K562 (cell line): ENCODE measurements around the gene MRPL48. TPM values are rescaled to one million over a fixed set of nuclear protein-coding genes. Genes with fewer than 3 reads are reported as not detected.

Experiments used
- ATAC-seq: fragments of 200-7000 bp; cut with Tn5 transposase; 3 replicates; pipeline ENCODE4 v1.9.1; 2020; ENCODE audit warnings: moderate library complexity
- BruUV-seq: library from RNA; stranded (reverse); fragments of 400-500 nt; replicated peaks from 2 replicates; lab custom pipeline; 2021; lab: Mats Ljungman, UMichigan
- CTCF ChIA-PET: fragments of 300-600 bp; formaldehyde crosslinking; extraction: SDS; loops from one replicate; lab custom pipeline; 2021; ENCODE audit warnings: low intra/inter-chr PET ratio; lab: Yijun Ruan, JAX
- POLR2A ChIA-PET: fragments of 300-600, 350-650 bp; sonication (Branson Sonifier 250); formaldehyde crosslinking; extraction: SDS; loops from one replicate; lab custom pipeline; 2021; ENCODE audit warnings: antibody characterized with exemption, inconsistent platforms; lab: Yijun Ruan, JAX
- DNase-seq, 4 experiments: peaks; one replicate each; pipeline versions ENCODE4 v3.0.0 to v3.0.0-alpha.2; 2011 to 2018; ENCODE audit warnings: low spot score in 3 of 4, mixed read lengths in 3 of 4; ENCODE audit errors: extremely low read depth in 1 of 4
- FAIRE-seq: peaks from 2 replicates; lab custom pipeline; 2011; peaks lifted over from hg19 to GRCh38; lab: Jason Lieb, UNC
- H2AFZ ChIP-seq: 2 replicates; pipeline ENCODE4 v1.6.0; 2011; ENCODE audit warnings: low read depth, low read length, control low read depth, inconsistent platforms
- H3K27ac ChIP-seq: fragments of 200-600 bp; 3 replicates; pipeline ENCODE4 v1.8.0; 2011; ENCODE audit warnings: low read depth, mild to moderate bottlenecking, control low read depth, inconsistent platforms, low read length, moderate library complexity, mixed read lengths; ENCODE audit errors: extremely low read depth
- H3K27me3 ChIP-seq, 2 experiments: fragments of 300-600 bp in 1 of 2; 2 replicates in 1 of 2; 3 replicates in 1 of 2; pipeline versions ENCODE4 v1.6.0 to v1.8.0; 2011; ENCODE audit warnings: inconsistent platforms in 2 of 2, low read length in 2 of 2, mild to moderate bottlenecking in 1 of 2, mixed read lengths in 1 of 2, moderate library complexity in 1 of 2; ENCODE audit not compliant: control insufficient read depth in 2 of 2, insufficient read depth in 2 of 2
- H3K36me3 ChIP-seq: fragments of 300-600 bp; 3 replicates; pipeline ENCODE4 v1.8.0; 2011; ENCODE audit warnings: mild to moderate bottlenecking, low read length, inconsistent platforms; ENCODE audit not compliant: control insufficient read depth, insufficient read depth
- H3K4me1 ChIP-seq, 2 experiments: fragments of 200-600 bp in 1 of 2; replicated peaks in 1 of 2; 2 replicates in 1 of 2; 3 replicates in 1 of 2; pipeline versions ENCODE4 v1.5.1 to v1.8.0; 2011; ENCODE audit warnings: inconsistent platforms in 2 of 2, low read length in 2 of 2, mild to moderate bottlenecking in 1 of 2, mixed read lengths in 1 of 2, moderate library complexity in 1 of 2; ENCODE audit not compliant: control insufficient read depth in 2 of 2, insufficient read depth in 2 of 2
- H3K4me2 ChIP-seq: 2 replicates; pipeline ENCODE4 v1.6.1; 2011; ENCODE audit warnings: low read length, control low read depth, inconsistent platforms, mixed read lengths; ENCODE audit not compliant: insufficient read depth
- H3K4me3 ChIP-seq: fragments of 200-600 bp; sonication (generic), shearing (Covaris generic); 2 replicates; pipeline ENCODE4 v1.5.1; 2016; ENCODE audit warnings: control low read depth, inconsistent platforms
- H3K79me2 ChIP-seq: fragments of 200-600 bp; 3 replicates; pipeline ENCODE4 v1.8.0; 2011; ENCODE audit warnings: low read length, inconsistent platforms; ENCODE audit not compliant: control insufficient read depth, insufficient read depth
- H3K9ac ChIP-seq, 2 experiments: 2 replicates each; pipeline versions ENCODE4 v1.6.0 to v1.6.1; 2011; ENCODE audit warnings: low read depth in 2 of 2, low read length in 2 of 2, control low read depth in 1 of 2, inconsistent platforms in 1 of 2, mild to moderate bottlenecking in 1 of 2, mixed read lengths in 1 of 2; ENCODE audit not compliant: insufficient read depth in 1 of 2
- H3K9me1 ChIP-seq: one replicate; pipeline ENCODE4 v1.6.0; 2011; ENCODE audit warnings: inconsistent platforms, mild to moderate bottlenecking, low read length, moderate library complexity; ENCODE audit not compliant: control insufficient read depth, insufficient read depth
- H3K9me3 ChIP-seq: replicated peaks from 2 replicates; pipeline ENCODE4 v1.5.1; 2011; ENCODE audit warnings: low read depth, low read length, inconsistent platforms; ENCODE audit not compliant: control insufficient read depth, insufficient read depth
- H4K20me1 ChIP-seq: replicated peaks from 2 replicates; pipeline ENCODE4 v1.6.1; 2011; ENCODE audit warnings: low read length, inconsistent platforms, mixed read lengths; ENCODE audit not compliant: control insufficient read depth, insufficient read depth
- ELK3 ChIP-seq: fragments of 450-650 bp; formaldehyde crosslinking; IDR thresholded peaks from 2 replicates; pipeline ENCODE4 v1.4.0; 2020; ENCODE audit warnings: mild to moderate bottlenecking
- FOXK1 ChIP-seq: sonication (generic); formaldehyde crosslinking; IDR thresholded peaks from 2 replicates; pipeline ENCODE4 v1.8.0; 2022; ENCODE audit warnings: missing genetic modification reagents, mild to moderate bottlenecking, borderline replicate concordance
- FOXP4 ChIP-seq: sonication (generic); formaldehyde crosslinking; IDR thresholded peaks from 2 replicates; pipeline ENCODE4 v1.8.0; 2022; ENCODE audit warnings: mild to moderate bottlenecking, missing genetic modification reagents, borderline replicate concordance
- GABPA ChIP-seq: fragments of 200-800 bp; sonication (Bioruptor generic); conservative IDR thresholded peaks from 2 replicates; pipeline ENCODE4 v1.6.1; 2016; ENCODE audit warnings: low read depth, missing genetic modification characterization, missing compliant biosample characterization
- GATAD2A ChIP-seq: fragments of 450-650 bp; IDR thresholded peaks from 2 replicates; pipeline ENCODE4 v1.6.1; 2017
- HEY1 ChIP-seq: fragments of 250-450 bp; sonication (Bioruptor Pico); IDR thresholded peaks from 2 replicates; pipeline ENCODE4 v1.5.0; 2020; ENCODE audit warnings: mild to moderate bottlenecking, moderate library complexity, borderline replicate concordance
- MCM5 ChIP-seq: fragments of 450-650 bp; IDR thresholded peaks from 2 replicates; pipeline ENCODE4 v1.6.1; 2016; ENCODE audit warnings: low read depth
- MTA1 ChIP-seq: fragments of 450-650 bp; IDR thresholded peaks from 2 replicates; pipeline ENCODE4 v1.6.1; 2017; ENCODE audit warnings: borderline replicate concordance
- NR2F6 ChIP-seq: fragments of 450-650 bp; formaldehyde crosslinking; IDR thresholded peaks from 2 replicates; pipeline ENCODE4 v1.4.0; 2020; ENCODE audit warnings: mild to moderate bottlenecking
- PKNOX1 ChIP-seq: fragments of 450-650 bp; IDR thresholded peaks from 2 replicates; pipeline ENCODE4 v1.6.1; 2016
- POLR3A ChIP-seq: IDR thresholded peaks from 2 replicates; pipeline ENCODE4 v1.6.1; 2011; ENCODE audit warnings: borderline replicate concordance, mild to moderate bottlenecking, moderate library complexity; ENCODE audit not compliant: insufficient read length, insufficient read depth; ENCODE audit errors: extremely low read depth
- SRSF7 ChIP-seq: fragments of 200-400 bp; formaldehyde crosslinking; optimal IDR thresholded peaks from 2 replicates; pipeline ENCODE3; 2017; ENCODE audit warnings: mild to moderate bottlenecking, low read depth, low read length
- TAF7 ChIP-seq: fragments of 450-650 bp; IDR thresholded peaks from 2 replicates; pipeline ENCODE4 v1.6.1; 2016; ENCODE audit warnings: missing genetic modification characterization, missing compliant biosample characterization
- ZKSCAN8 ChIP-seq: fragments of 200-800 bp; sonication (Bioruptor generic); IDR thresholded peaks from 2 replicates; pipeline ENCODE4 v1.6.1; 2016; ENCODE audit warnings: missing genetic modification characterization, missing compliant biosample characterization
- ZNF589 ChIP-seq: fragments of 200-800 bp; sonication (Bioruptor generic); IDR thresholded peaks from 2 replicates; pipeline ENCODE4 v1.6.1; 2016; ENCODE audit warnings: low read depth, missing genetic modification characterization, missing compliant biosample characterization
- ZNF77 ChIP-seq: fragments of 250-450 bp; sonication (Bioruptor Pico); IDR thresholded peaks from 2 replicates; pipeline ENCODE4 v1.5.0; 2020
- in situ Hi-C: fragments of 300-500 bp; cut with MboI; formaldehyde crosslinking; loops from 4 replicates; pipeline ENCODE4 v1.15.0; 2018; ENCODE audit warnings: inconsistent platforms, mixed read lengths
- intact Hi-C: fragments of 100-400 bp; cut with micrococcal nuclease; formaldehyde crosslinking; loops from 2 replicates; pipeline ENCODE4 v1.14.2; 2022
- polyA plus RNA-seq, 8 experiments: library from polyadenylated mRNA; depleted of rRNA in 4 of 8; stranded (reverse) in 5 of 8; unstranded in 3 of 8; fragments of >200 nt; fragmentation: Nextera tagmentation in 2 of 8; fragmentation: Illumina TruSeq in 1 of 8; extraction: Ambion mirVana in 2 of 8; extraction: Trizol in 1 of 8; gene quantifications; 2 replicates each; pipeline versions ENCODE4 v1.2.1 to v1.2.3, GENCODE V29; 2011 to 2014; ENCODE audit warnings: inconsistent platforms in 1 of 8, missing spikeins in 1 of 8
- total RNA-seq, 7 experiments: library from RNA; depleted of rRNA in 6 of 7; stranded (reverse); fragments of >200 nt in 6 of 7; fragmentation: Illumina TruSeq in 2 of 7; extraction: Trizol in 2 of 7; gene quantifications; 2 replicates each; pipeline versions ENCODE4 v1.2.1 to v1.2.3, GENCODE V29; 2011 to 2021; ENCODE audit warnings: low replicate concordance in 1 of 7
- TF ChIP-seq, protein P1 (sequence below): fragments of 450-650 bp; IDR thresholded peaks from 2 replicates; pipeline ENCODE4 v1.6.1; 2016; ENCODE audit warnings: mild to moderate bottlenecking

The MRPL48 gene
- total and polyA plus RNA-seq, 9 of the 15 experiments (the other 6 are each of a cell fraction or from before 2014, with no cell fraction given): 66.0 to 237 (median 104) TPM

- no peak for TF ChIP-seq PKNOX1
- no peak for TF ChIP-seq MTA1
- no peak for TF ChIP-seq ZKSCAN8
Observed at GRCh38 chr11:73801136-73801535, 13.5 kb downstream of the MRPL48 start (continued).

DNA sequence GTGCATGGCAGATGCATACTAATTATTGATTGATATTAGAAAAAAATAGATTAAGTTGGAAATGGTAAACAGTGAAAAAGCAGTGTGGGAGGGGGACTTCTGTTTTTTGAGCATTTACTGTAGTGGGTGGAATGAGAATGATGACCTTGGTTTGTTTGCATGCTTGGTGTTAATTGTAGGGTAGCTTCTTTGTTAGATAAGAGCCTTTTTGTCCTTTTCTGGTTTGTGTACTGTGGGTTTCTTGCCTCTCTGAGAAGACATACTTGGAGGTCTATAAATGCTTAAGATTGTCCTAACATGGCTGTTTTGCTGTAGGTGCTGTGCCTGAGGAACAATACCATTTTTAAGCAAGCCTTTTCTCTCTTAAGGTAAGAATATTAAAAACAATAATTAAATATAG lies 17.0 kb downstream of the MRPL48 start:
- Histone ChIP-seq H3K4me2 (no peak overlapping the region), H3K79me2 (peaks cover 18% of the 10 kb centered on the region; the same call in 1 of the 3 replicates), H3K4me3 (no peak overlapping the region), H2AFZ (no peak overlapping the region), H3K9me3 (no peaks in the 10 kb centered on the region), H3K9me1 (no peaks in the 10 kb centered on the region), H3K27ac (no peak overlapping the region), H3K36me3 (peaks cover 23% of the 10 kb centered on the region; the same call in 2 of the 3 replicates), H4K20me1 (no peaks in the 10 kb centered on the region; the same call in 1 of the 2 replicates), H3K9ac (no peak overlapping the region), H3K27me3 (no peaks in the 10 kb centered on the region), H3K4me1 (no peaks in the 10 kb centered on the region; a peak in 1 of 5 replicates)
- no peak for ATAC-seq
- POLR2A ChIA-PET: interaction anchor here (1.4 kb wide), 1 partner anchor 24 kb away, joined by 4 read pairs; no protein-coding TSS in a partner anchor
- intact Hi-C loops: no loop called here
- DNase-seq: no peak
- CTCF ChIA-PET: no interaction called here
- in situ Hi-C loops: no loop called here
- no peak for FAIRE-seq
- no TSS peak for BruUV-seq
- TF ChIP-seq SRSF7 (no peak), NR2F6 (no peak), FOXK1 (CRISPR knock-in tag) (no peak), TAF7 (no peak), MCM5 (no peak), FOXP4 (CRISPR knock-in tag) (no peak), GABPA (tag) (no peak), HEY1 (CRISPR knock-in tag) (no peak), ELK3 (CRISPR knock-in tag) (no peak), ZNF589 (CRISPR knock-in tag) (no peak), ZNF77 (CRISPR knock-in tag) (no peak), GATAD2A (no peak), POLR3A (no peak)
- TF ChIP-seq, protein P1, sequence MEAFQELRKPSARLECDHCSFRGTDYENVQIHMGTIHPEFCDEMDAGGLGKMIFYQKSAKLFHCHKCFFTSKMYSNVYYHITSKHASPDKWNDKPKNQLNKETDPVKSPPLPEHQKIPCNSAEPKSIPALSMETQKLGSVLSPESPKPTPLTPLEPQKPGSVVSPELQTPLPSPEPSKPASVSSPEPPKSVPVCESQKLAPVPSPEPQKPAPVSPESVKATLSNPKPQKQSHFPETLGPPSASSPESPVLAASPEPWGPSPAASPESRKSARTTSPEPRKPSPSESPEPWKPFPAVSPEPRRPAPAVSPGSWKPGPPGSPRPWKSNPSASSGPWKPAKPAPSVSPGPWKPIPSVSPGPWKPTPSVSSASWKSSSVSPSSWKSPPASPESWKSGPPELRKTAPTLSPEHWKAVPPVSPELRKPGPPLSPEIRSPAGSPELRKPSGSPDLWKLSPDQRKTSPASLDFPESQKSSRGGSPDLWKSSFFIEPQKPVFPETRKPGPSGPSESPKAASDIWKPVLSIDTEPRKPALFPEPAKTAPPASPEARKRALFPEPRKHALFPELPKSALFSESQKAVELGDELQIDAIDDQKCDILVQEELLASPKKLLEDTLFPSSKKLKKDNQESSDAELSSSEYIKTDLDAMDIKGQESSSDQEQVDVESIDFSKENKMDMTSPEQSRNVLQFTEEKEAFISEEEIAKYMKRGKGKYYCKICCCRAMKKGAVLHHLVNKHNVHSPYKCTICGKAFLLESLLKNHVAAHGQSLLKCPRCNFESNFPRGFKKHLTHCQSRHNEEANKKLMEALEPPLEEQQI: no peak
